Activated T-helper 2 cell treated with anti-CD3 and anti-CD28 coated beads, Interferon-gamma antibody, Interleukin-2, Interleukin-4, amounts not matched to agents 10 μg/mL and 5 μg/mL and 100 μg/mL, durations not matched to agents 14 hours and 24 hours and 36 hours (primary cell): ENCODE results near the gene ZNF324. TPM values are rescaled to one million over a fixed set of nuclear protein-coding genes. Genes with fewer than 3 reads are reported as not detected.
A peak's percentile ranks its signal among the peaks of the same experiment; 100 is the strongest.
"Not testable (repeated sequence)": the region's sequence is repeated elsewhere in the genome, so short reads cannot be mapped to it uniquely, and the experiment has no call there.

Experiments used
- DNase-seq: peaks from one replicate; pipeline ENCODE4 v3.0.0; 2021; ENCODE audit warnings: low spot score
- H3K27ac Mint-ChIP-seq: one replicate; pipeline ENCODE4 v1.8.0; 2021; ENCODE audit warnings: mixed read lengths
- H3K27me3 Mint-ChIP-seq: one replicate; pipeline ENCODE4 v1.8.0; 2021; ENCODE audit warnings: low read depth, mixed read lengths
- H3K36me3 Mint-ChIP-seq: one replicate; pipeline ENCODE4 v1.8.0; 2021; ENCODE audit warnings: low read depth, mixed read lengths
- H3K4me1 Mint-ChIP-seq: one replicate; pipeline ENCODE4 v1.8.0; 2021; ENCODE audit warnings: low read depth, mixed read lengths
- H3K4me3 Mint-ChIP-seq: one replicate; pipeline ENCODE4 v1.8.0; 2021; ENCODE audit warnings: low read depth, mild to moderate bottlenecking, moderate library complexity, mixed read lengths
- H3K9me3 Mint-ChIP-seq: one replicate; pipeline ENCODE4 v1.8.0; 2021; ENCODE audit warnings: mixed read lengths
- intact Hi-C: fragments of 100-400 bp; cut with micrococcal nuclease; formaldehyde crosslinking; loops from one replicate; pipeline ENCODE4 v1.15.1; 2023
- total RNA-seq: library from RNA; stranded (reverse); gene quantifications from 2 replicates; pipeline ENCODE4 v1.2.3, GENCODE V29; 2022

Gene ZNF324
- total RNA-seq, 1 donor from 2014 or later: 12.3 TPM

DNA sequence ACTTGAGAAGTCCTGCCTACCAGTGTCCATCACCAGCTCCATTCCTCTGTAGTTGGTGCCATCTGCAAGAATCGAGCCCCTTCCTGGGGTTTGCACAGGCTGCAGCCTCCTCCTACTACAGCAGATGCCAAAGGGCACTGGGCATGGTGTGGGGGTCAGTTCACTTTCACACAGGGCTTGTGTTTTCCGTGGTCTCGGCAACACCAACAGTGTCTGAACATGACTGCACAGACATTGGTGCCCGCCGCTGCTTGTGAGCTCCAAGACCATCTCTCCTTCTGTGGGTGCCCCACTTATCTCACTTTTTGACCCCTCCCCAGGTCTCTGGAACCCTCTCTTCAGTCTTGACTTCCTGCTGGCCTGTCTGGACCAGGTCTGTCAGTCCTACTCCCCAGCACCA lies 24.5 kb downstream of the ZNF324 start:
- intact Hi-C loops: no loop called here
- H3K4me3 Mint-ChIP-seq: no peak overlapping the region
- H3K36me3 Mint-ChIP-seq: peaks cover 2% of the 10 kb centered on the region
- H3K27me3 Mint-ChIP-seq: no peaks in the 10 kb centered on the region
- H3K4me1 Mint-ChIP-seq: peaks cover 17% of the 10 kb centered on the region
- no peak for DNase-seq
- H3K27ac Mint-ChIP-seq: peak overlapping the region; percentile 54
- H3K9me3 Mint-ChIP-seq: no peaks in the 10 kb centered on the region

DNA sequence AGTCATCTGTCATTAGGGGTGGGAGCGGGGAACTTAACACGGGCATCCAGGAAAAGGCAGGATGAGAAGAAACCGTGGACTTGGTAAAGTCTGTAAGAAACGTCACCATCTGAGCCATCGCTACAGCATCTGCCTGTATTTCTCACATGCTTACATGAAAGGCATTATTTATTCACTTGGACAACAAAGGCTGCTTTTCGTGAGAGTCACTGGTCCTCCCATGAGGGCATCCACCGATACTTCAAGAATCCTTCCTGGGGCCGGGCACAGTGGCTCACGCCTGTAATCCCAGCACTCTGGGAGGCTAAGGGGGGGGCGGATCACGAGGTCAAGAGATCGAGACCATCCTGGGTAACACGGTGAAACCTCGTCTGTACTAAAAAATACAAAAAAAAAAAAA lies 25.4 kb downstream of the ZNF324 start:
- intact Hi-C loops: no loop called here
- no peaks in the 10 kb centered on the region for H3K27me3 Mint-ChIP-seq
- no peaks in the 10 kb centered on the region for H3K9me3 Mint-ChIP-seq
- H3K4me3 Mint-ChIP-seq: no peak overlapping the region
- no peak for DNase-seq
- no peak overlapping the region for H3K27ac Mint-ChIP-seq
- H3K36me3 Mint-ChIP-seq: peaks cover 2% of the 10 kb centered on the region
- peaks cover 16% of the 10 kb centered on the region for H3K4me1 Mint-ChIP-seq

DNA sequence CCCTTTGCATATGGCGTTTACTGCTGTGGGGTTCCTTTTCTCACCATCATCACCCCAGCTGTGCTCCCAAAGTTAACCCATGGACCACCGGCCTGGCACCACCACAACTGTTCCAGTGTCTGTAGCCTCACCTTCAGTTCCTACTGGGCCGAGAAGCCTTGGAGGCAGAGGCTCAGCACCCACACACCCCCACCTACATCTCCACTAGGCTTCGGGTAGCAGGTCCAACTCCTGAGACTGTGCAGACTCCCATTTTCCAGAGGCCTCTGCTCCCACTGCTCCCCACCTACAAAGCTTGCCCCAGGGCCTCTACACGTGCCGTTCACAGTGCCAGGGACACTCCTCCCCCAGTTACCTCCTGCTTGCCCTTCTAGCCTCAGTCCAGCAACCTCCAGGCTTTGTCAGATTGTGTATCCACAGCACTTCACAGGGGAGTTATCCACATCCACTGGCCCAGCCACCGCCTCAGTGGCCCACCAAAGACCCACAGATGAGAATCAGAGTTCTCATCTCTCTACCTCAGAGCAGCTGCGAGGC lies 30.8 kb downstream of the ZNF324 start:
- Mint-ChIP-seq H3K4me3 (peak overlapping the region; percentile 99), H3K4me1 (peaks cover 21% of the 10 kb centered on the region), H3K9me3 (peaks cover 12% of the 10 kb centered on the region), H3K27ac (no peak overlapping the region), H3K36me3 (peaks cover 5% of the 10 kb centered on the region), H3K27me3 (no peaks in the 10 kb centered on the region)
- DNase-seq: no peak
- intact Hi-C loops: no loop called here

DNA sequence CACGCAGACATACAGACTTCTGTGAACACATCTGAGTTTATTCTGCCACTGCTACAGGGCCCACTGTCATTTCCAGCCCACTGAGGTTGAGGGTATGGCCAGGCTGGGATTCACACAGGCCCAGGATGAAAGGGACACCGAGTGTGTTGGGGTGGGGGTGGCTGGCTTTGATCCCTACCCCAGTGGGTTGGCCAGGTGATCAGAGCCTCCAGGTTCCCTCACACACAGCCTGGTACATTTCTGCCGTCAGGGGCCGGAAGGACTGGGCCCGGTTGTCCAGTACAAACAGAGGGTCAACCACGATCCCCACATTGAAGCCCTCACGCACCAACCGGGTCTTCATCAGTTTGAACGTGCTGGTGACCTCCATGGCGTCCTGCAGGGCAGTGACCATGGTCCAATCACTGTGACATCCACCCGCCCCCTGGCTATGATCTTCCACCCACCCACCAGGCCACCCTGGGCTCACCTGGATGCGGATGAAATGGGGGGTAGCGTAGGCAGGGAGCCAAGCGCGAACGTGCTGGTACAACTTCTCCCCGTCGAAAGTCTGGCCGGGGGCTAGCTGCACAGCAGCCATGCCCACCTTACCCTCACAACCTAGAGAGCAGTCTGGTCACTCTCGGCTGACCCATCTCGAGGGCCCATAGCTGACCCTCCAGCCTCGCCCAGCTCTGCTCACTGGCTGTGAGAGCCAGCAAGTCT lies 31.6 kb downstream of the ZNF324 start:
- no peaks in the 10 kb centered on the region for H3K27me3 Mint-ChIP-seq
- DNase-seq: no peak
- H3K36me3 Mint-ChIP-seq: peaks cover 5% of the 10 kb centered on the region
- peak overlapping the region; percentile 97 for H3K27ac Mint-ChIP-seq
- peak overlapping the region; percentile 99 for H3K4me3 Mint-ChIP-seq
- H3K9me3 Mint-ChIP-seq: peaks cover 12% of the 10 kb centered on the region
- H3K4me1 Mint-ChIP-seq: peaks cover 21% of the 10 kb centered on the region
- intact Hi-C loops: loop anchor here (1.0 kb wide), 4 partner anchors 16 to 90 kb away; partner anchors contain the start of genes ZBTB45, ZNF446 and ZNF584

DNA sequence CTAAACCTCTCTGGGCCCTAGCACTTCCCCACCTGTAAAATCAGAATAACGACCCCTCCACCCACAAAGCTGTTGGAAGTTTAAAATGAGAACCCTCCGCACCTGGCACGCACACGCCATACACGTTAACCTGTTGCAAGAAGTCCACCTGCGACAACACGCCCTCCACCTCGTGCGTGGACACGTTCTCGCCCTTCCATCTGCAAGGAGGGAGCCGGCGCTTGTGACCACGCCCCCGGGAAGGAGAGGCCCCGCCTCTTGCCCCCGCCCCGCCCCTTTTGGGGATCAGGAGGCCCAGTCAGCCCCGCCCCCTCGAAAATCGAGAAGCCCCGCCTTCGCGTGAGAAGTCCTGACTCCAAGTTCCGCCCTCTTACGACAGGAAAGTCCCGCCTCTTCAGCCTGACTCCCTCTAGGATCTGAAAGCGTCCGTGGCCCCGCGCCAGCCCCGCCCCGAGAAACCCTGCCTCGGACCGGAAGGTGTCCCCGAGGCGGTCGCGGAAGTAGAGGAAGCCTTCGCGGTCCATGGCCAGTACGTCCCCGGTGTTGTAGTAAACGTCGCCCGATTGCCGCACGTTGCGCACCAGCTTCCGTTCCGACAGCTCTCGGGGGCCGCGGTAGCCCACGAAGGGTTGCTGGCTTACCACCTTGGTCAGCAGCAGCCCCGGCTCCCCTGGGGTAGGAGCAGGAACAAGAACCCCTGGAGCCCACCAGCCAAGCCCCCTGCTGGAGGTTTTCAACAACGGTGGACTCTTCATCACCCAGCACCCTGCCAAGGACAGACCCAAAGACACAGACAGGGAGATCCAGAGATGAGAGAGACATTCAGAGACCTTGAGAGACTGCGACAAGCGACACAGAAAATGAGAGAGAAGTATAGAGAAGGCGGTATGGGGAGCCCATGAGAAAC lies 32.4 kb downstream of the ZNF324 start:
- Mint-ChIP-seq H3K4me3 (peak overlapping the region; percentile 99), H3K27ac (peak overlapping the region; percentile 97), H3K4me1 (peaks cover 21% of the 10 kb centered on the region), H3K27me3 (no peaks in the 10 kb centered on the region), H3K36me3 (peaks cover 5% of the 10 kb centered on the region), H3K9me3 (peaks cover 12% of the 10 kb centered on the region)
- peak; percentile 96 for DNase-seq
- intact Hi-C loops: loop anchor here (1.0 kb wide), 4 partner anchors 15 to 91 kb away; partner anchors contain the start of genes ZBTB45, ZNF446 and ZNF584

DNA sequence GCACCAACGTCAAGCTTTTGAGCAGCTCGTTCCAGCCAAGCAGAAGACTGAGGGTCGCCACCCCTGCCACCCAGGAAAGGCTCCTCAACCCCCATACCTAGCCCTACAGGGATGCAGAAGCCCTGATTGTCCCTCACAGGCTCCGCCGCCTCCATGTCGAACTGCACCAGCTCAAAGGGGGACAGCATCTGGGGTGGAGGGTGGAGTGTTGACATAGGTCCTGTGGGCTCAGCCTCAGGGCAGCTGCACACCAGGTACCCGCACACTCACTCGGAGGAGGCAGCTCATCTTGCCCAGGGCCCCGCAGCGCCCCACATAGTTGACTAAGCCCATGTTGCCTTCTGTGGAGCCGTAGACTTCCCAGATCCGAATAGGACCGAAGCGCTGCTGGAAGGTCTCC lies 33.4 kb downstream of the ZNF324 start:
- Mint-ChIP-seq H3K27me3 (no peaks in the 10 kb centered on the region), H3K4me3 (peak overlapping the region; percentile 99), H3K9me3 (peaks cover 12% of the 10 kb centered on the region), H3K27ac (no peak overlapping the region), H3K4me1 (peaks cover 19% of the 10 kb centered on the region), H3K36me3 (peaks cover 5% of the 10 kb centered on the region)
- intact Hi-C loops: no loop called here
- no peak for DNase-seq

DNA sequence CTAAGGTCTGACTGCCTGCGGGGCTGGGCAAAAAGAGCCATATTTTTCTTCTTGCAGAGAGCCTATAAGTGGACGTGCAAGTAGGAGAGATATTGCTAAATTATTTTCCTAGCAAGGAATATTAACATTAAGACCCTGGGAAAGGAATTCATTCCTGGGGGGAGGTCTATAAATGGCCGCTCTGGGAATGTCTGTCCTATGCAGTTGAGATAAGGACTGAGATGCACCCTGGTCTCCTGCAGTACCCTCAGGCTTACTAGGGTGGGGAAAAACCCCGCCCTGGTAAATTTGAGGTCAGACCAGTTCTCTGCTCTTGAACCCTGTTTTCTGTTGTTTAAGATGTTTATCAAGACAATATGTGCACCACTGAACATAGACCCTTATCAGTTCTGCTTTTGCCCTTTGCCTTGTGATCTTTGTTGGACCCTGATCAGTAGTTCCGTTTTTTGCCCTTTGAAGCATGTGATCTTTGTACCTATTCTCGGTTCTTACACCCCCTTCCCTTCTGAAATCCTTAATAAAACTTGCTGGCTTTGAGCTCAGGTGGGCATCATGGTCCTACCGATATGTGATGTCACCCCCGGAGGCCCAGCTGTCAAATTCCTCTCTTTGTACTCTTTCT lies 40.8 kb downstream of the ZNF324 start:
- H3K27me3 Mint-ChIP-seq, H3K9me3 Mint-ChIP-seq, H3K4me3 Mint-ChIP-seq, intact Hi-C loops, H3K27ac Mint-ChIP-seq, H3K4me1 Mint-ChIP-seq, H3K36me3 Mint-ChIP-seq, DNase-seq: not testable (repeated sequence)

DNA sequence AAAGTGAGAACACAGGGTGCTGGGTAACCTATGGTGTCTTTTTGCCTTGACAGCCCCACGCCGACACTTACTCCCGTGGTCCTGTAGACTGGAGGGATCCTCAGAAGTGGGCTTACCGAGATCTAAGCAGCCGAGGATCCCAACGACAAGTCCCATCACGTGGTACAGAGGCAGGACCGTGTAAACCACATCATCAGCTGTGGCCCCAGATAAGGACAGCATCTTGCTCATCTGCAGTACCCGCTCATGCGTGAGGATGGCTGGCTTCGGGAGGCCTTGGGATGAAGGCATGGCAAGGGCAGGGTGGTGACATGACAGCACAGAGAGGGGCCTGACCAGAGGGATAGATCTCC lies 42.8 kb downstream of the ZNF324 start:
- Mint-ChIP-seq H3K9me3 (peaks cover 8% of the 10 kb centered on the region), H3K4me1 (peaks cover 8% of the 10 kb centered on the region), H3K36me3 (peaks cover 16% of the 10 kb centered on the region), H3K27me3 (no peaks in the 10 kb centered on the region), H3K27ac (no peak overlapping the region), H3K4me3 (no peak overlapping the region)
- no peak for DNase-seq
- intact Hi-C loops: no loop called here

DNA sequence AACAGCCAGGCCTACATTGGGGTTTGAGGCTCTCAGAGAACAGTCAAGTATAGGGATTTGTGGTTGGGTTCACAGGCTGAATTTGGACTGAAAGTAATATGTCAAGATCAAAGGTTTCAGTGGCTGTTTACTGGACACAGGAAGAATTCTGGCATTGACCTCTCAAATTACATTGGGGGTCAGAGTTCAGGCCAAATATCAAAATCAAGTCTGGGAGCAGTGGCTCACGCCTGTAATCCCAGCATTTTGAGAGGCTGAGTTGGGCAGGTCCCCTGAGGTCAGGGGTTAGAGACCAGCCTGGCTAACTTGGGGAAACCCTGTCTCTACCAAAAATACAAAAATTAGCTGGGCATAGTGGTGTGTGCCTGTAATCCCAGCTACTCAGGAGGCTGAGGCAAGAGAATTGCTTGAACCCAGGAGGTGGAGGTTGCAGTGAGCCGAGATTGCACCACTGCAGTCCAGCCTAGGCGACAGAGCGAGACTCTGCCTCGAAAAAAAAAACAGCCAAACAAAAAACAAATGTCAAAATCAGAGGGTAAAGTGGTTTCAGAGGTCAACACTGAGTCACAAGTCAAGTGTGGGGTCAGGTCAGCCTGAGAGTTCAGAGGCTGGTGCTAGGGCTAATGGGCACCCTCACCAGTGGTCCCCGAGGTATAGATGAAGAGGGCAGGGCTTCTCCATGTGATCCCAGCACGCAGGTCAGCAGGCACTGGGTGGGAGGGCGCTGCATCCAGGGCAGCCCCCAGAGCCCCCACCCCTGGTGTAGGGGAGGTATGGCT lies 43.4 kb downstream of the ZNF324 start:
- Mint-ChIP-seq H3K27me3 (no peaks in the 10 kb centered on the region), H3K4me1 (peaks cover 10% of the 10 kb centered on the region), H3K27ac (no peak overlapping the region), H3K36me3 (peaks cover 20% of the 10 kb centered on the region), H3K4me3 (no peak overlapping the region), H3K9me3 (peaks cover 8% of the 10 kb centered on the region)
- intact Hi-C loops: no loop called here
- DNase-seq: no peak

DNA sequence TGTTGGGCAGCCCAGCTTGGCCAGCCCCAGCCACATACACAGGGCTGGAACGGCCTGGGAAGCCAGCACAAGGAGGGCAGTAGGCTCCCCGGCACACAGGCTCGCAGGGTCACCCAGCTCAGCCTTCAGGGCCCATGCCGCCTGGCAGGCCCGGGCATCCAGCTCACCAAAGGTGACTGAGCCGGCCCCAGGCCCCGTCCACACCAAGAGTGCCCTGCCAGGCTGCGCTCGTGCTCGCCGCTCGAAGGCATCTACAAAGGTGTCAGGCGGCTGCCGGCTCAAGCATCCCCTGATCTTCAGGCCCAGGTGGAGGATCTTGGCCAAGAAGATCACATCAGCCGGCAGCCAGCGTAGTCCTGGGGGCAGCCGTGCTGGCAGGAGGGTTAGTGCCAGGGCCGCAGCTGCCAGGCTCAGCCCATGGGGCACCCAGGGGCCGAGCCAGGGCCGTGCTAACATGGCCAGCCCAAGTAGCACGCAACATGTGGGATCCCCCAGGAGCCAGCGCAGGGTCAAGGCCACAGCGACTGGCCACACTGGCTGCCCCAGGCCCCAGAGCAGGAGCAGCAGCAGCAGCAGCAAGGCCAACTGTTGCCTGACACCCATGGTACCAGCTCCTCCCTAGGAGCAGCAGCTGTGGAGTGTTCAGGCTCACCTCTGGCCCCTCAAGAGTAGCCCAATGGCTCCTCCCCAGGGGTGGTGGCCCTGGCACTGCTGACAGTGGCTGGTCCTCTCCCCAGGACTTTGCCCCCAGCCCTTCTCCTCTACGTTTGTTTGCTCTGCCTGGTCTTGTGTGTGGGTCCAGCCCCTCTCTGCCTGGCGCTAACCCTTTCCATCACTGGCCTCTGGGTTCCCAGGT lies 44.7 kb downstream of the ZNF324 start, which contains the start of gene SLC27A5:
TSS of gene SLC27A5 (minus strand) at position 640 of the 856 bp plus-strand sequence. CDS start at position 603, 37 bp downstream.
- Mint-ChIP-seq H3K9me3 (peaks cover 8% of the 10 kb centered on the region), H3K27me3 (no peaks in the 10 kb centered on the region)

DNA sequence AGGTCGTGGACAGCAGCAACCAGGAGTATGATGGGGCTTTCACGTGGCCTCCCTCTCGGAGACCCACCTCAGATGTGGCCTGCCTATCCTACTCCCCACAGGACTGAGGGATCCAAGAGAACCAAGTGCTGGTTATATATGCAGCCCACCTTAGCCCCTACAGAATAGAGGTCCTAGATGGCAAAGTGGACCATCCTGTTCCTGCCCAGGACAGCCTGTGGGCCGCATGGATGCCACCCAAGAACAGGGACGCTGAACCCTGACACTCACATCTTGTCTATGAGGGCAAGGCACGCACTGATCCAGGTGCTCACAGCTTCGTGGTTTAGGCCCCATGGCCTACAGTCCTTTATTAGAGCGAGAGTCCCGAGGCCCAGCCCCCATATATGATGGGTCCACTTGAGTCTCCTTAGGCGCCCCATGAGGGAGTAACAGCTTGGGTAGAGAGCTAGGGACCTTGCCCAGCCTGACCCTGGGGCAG lies 46.4 kb downstream of the ZNF324 start:
- no peak for DNase-seq
- H3K4me1 Mint-ChIP-seq: peaks cover 23% of the 10 kb centered on the region

More for the DNA sequence above, 44.7 kb downstream of the ZNF324 start, which contains the start of gene SLC27A5:
- Mint-ChIP-seq H3K27ac (no peak within 1 kb of the TSS), H3K36me3 (peaks cover 33% of the 10 kb centered on the region), H3K4me3 (no peak within 1 kb of the TSS), H3K4me1 (peaks cover 17% of the 10 kb centered on the region)
- intact Hi-C loops: no loop called here
- no peak for DNase-seq

More for the DNA sequence above, 46.4 kb downstream of the ZNF324 start:
- intact Hi-C loops: no loop called here
- peak overlapping the region; percentile 84 for H3K27ac Mint-ChIP-seq
- no peaks in the 10 kb centered on the region for H3K27me3 Mint-ChIP-seq
- peak overlapping the region; percentile 88 for H3K4me3 Mint-ChIP-seq
- peaks cover 38% of the 10 kb centered on the region for H3K36me3 Mint-ChIP-seq
- no peaks in the 10 kb centered on the region for H3K9me3 Mint-ChIP-seq
